Loucy (cell line): ENCODE data around the gene NFS1.
"Not testable (repeated sequence)": the region's sequence is repeated elsewhere in the genome, so short reads cannot be mapped to it uniquely, and the experiment has no call there.

Experiments used
- H2AFZ ChIP-seq: fragments of 200-600 bp; sonication (generic); 2 replicates; pipeline ENCODE4 v1.6.0; 2016; ENCODE audit warnings: antibody characterized with exemption, mild to moderate bottlenecking, low read length, moderate library complexity
- H3F3A ChIP-seq: fragments of 200-600 bp; 2 replicates; pipeline ENCODE4 v1.6.0; 2016; ENCODE audit warnings: antibody characterized with exemption, low read depth, mild to moderate bottlenecking
- H3K27me3 ChIP-seq: fragments of 200-600 bp; sonication (generic); 2 replicates; pipeline ENCODE4 v1.6.1; 2014; ENCODE audit warnings: low read length, mild to moderate bottlenecking; ENCODE audit not compliant: insufficient read depth, poor library complexity, severe bottlenecking
- H3K36me3 ChIP-seq: fragments of 200-600 bp; sonication (generic); 2 replicates; pipeline ENCODE4 v1.6.1; 2016; ENCODE audit warnings: low read length; ENCODE audit not compliant: insufficient read depth
- H3K4me1 ChIP-seq: fragments of 200-600 bp; sonication (generic); 2 replicates; pipeline ENCODE4 v1.5.1; 2014; ENCODE audit warnings: low read length, mild to moderate bottlenecking; ENCODE audit not compliant: insufficient read depth, poor library complexity, severe bottlenecking
- H3K4me2 ChIP-seq: fragments of 200-600 bp; sonication (generic); 2 replicates; pipeline ENCODE4 v1.6.0; 2014; ENCODE audit warnings: antibody characterized with exemption, low read length, low read depth, mild to moderate bottlenecking; ENCODE audit not compliant: poor library complexity, severe bottlenecking
- H3K4me3 ChIP-seq: fragments of 200-600 bp; sonication (generic); 2 replicates; pipeline ENCODE4 v1.5.1; 2014; ENCODE audit warnings: low read length, mild to moderate bottlenecking, mixed read lengths; ENCODE audit not compliant: poor library complexity, severe bottlenecking
- H3K79me2 ChIP-seq: fragments of 200-600 bp; sonication (generic); 2 replicates; pipeline ENCODE4 v1.6.1; 2014; ENCODE audit warnings: low read length; ENCODE audit not compliant: insufficient read depth
- H3K9ac ChIP-seq: fragments of 200-600 bp; sonication (generic); 2 replicates; pipeline ENCODE4 v1.6.0; 2014; ENCODE audit warnings: mild to moderate bottlenecking, low read depth, low read length, moderate library complexity; ENCODE audit not compliant: poor library complexity, severe bottlenecking
- H3K9me2 ChIP-seq: fragments of 200-600 bp; sonication (generic); replicated peaks from 2 replicates; pipeline ENCODE4 v1.6.1; 2016; ENCODE audit warnings: low read depth, low read length, mixed read lengths
- H3K9me3 ChIP-seq: fragments of 200-600 bp; sonication (generic); 2 replicates; pipeline ENCODE4 v1.6.1; 2014; ENCODE audit warnings: mild to moderate bottlenecking, antibody characterized with exemption, low read length, low read depth; ENCODE audit not compliant: insufficient read depth
- H4K20me1 ChIP-seq: fragments of 200-600 bp; sonication (generic); 2 replicates; pipeline ENCODE4 v1.6.0; 2014; ENCODE audit warnings: antibody characterized with exemption, low read length, mild to moderate bottlenecking; ENCODE audit not compliant: insufficient read depth, poor library complexity, severe bottlenecking
- EZH2phosphoT487 ChIP-seq: fragments of 200-600 bp; IDR thresholded peaks from 2 replicates; pipeline ENCODE4 v1.6.1; 2018; ENCODE audit warnings: antibody characterized with exemption, mild to moderate bottlenecking, moderate library complexity, borderline replicate concordance
- TF ChIP-seq, protein P1 (sequence below): fragments of 200-600 bp; sonication (generic); conservative IDR thresholded peaks from 2 replicates; pipeline ENCODE4 v1.5.1; 2014; ENCODE audit warnings: mild to moderate bottlenecking, antibody characterized with exemption, low read length

NFS1 gene

DNA sequence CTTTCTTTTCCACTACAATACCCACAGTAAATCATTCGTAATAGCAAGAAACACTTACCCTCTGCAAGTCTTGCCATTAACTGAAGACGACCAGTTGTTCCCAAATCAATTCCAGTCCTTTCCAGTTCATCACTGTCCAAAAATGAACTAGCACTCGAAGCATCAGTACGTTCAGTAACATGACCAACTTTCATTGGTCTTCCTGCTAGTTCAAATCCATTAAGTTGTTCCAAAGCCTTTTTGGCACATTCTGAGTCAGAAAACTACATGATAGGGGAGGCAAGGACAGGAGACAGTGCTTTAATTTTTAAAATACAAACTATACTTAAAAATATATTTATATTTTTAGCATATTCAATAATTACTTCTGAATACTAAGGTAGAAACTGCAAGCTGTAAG is 15.0 kb upstream of the NFS1 start:
- Histone ChIP-seq H3K4me2 (no peak overlapping the region), H3K27me3 (no peaks in the 10 kb centered on the region), H2AFZ (no peak overlapping the region), H3K9me2 (no peaks in the 10 kb centered on the region), H3K9me3 (no peaks in the 10 kb centered on the region), H3K36me3 (peaks cover 98% of the 10 kb centered on the region), H3K4me3 (no peak overlapping the region), H3K9ac (no peak overlapping the region), H3K79me2 (peaks cover 93% of the 10 kb centered on the region), H3K4me1 (no peaks in the 10 kb centered on the region), H3F3A (peaks cover 6% of the 10 kb centered on the region; the same call in 1 of the 2 replicates), H4K20me1 (peaks cover 98% of the 10 kb centered on the region)
- TF ChIP-seq EZH2phosphoT487: no peak
- TF ChIP-seq, protein P1, sequence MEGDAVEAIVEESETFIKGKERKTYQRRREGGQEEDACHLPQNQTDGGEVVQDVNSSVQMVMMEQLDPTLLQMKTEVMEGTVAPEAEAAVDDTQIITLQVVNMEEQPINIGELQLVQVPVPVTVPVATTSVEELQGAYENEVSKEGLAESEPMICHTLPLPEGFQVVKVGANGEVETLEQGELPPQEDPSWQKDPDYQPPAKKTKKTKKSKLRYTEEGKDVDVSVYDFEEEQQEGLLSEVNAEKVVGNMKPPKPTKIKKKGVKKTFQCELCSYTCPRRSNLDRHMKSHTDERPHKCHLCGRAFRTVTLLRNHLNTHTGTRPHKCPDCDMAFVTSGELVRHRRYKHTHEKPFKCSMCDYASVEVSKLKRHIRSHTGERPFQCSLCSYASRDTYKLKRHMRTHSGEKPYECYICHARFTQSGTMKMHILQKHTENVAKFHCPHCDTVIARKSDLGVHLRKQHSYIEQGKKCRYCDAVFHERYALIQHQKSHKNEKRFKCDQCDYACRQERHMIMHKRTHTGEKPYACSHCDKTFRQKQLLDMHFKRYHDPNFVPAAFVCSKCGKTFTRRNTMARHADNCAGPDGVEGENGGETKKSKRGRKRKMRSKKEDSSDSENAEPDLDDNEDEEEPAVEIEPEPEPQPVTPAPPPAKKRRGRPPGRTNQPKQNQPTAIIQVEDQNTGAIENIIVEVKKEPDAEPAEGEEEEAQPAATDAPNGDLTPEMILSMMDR: no peak

- H2AFZ ChIP-seq, H3F3A ChIP-seq, H3K4me3 ChIP-seq, H3K9me3 ChIP-seq, H3K9ac ChIP-seq, H3K9me2 ChIP-seq, H3K4me2 ChIP-seq, H3K4me1 ChIP-seq, H3K27me3 ChIP-seq: not testable (repeated sequence)
- H4K20me1 ChIP-seq: peaks cover 98% of the 10 kb centered on the region
- H3K36me3 ChIP-seq: peaks cover 98% of the 10 kb centered on the region
- H3K79me2 ChIP-seq: peaks cover 92% of the 10 kb centered on the region
Observed at GRCh38 chr20:35713120-35713519, 14.0 kb upstream of the NFS1 start.

DNA sequence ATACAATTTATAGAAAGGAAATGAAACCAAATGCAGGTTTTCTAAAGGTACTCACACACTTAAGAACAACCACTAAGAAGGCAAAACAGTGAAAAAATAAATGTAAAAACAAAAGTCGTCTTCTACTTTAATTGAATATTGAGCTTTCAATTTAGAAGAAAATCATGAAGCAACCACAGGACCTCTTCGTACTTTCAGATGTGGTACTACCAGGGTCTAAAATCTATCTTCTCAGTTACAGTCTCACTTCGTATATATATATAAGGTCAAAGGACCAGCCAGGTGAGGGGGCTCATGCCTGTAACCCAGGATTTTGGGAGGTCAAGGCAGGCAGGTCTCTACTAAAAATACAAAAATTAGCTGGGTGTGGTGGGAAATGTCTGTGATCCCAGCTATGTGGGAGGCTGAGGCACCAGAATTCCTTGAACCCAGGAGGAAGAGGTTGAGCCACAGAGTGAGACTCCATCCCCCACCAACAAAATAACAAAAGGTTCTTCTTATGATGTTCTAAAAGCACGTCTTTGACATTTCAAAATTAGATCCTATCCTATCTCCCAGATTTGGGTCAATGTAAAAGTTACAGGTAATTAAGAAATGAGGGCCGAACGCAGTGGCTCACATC is 12.5 kb upstream of the NFS1 start:
- no peaks in the 10 kb centered on the region for H3K9me3 ChIP-seq
- H3K9me2 ChIP-seq: no peaks in the 10 kb centered on the region
- no peaks in the 10 kb centered on the region for H3K4me1 ChIP-seq
- H3K4me2 ChIP-seq: no peak overlapping the region
- H3K27me3 ChIP-seq: no peaks in the 10 kb centered on the region
- no peak overlapping the region for H3K4me3 ChIP-seq
- peaks cover 98% of the 10 kb centered on the region for H4K20me1 ChIP-seq
- no peak overlapping the region for H3K9ac ChIP-seq
- TF ChIP-seq, protein P1: no peak
- no peak for TF ChIP-seq EZH2phosphoT487
- H2AFZ ChIP-seq: no peak overlapping the region
- peaks cover 77% of the 10 kb centered on the region for H3K79me2 ChIP-seq
- H3K36me3 ChIP-seq: peaks cover 97% of the 10 kb centered on the region
- peaks cover 4% of the 10 kb centered on the region; the same call in 1 of the 2 replicates for H3F3A ChIP-seq

- peaks cover 97% of the 10 kb centered on the region for H3K36me3 ChIP-seq
- no peak overlapping the region for H3K4me2 ChIP-seq
- peaks cover 76% of the 10 kb centered on the region for H3K79me2 ChIP-seq
- no peak for TF ChIP-seq EZH2phosphoT487
- TF ChIP-seq, protein P1: no peak
- H3K9me3 ChIP-seq: no peaks in the 10 kb centered on the region
- no peak overlapping the region for H3K4me3 ChIP-seq
- H3K9ac ChIP-seq: no peak overlapping the region
- peaks cover 97% of the 10 kb centered on the region for H4K20me1 ChIP-seq
- no peak overlapping the region for H2AFZ ChIP-seq
- no peaks in the 10 kb centered on the region for H3K4me1 ChIP-seq
- H3F3A ChIP-seq: no peaks in the 10 kb centered on the region
- H3K27me3 ChIP-seq: no peaks in the 10 kb centered on the region
- no peaks in the 10 kb centered on the region for H3K9me2 ChIP-seq
Observed at GRCh38 chr20:35710884-35711587, 11.9 kb upstream of the NFS1 start.
